ENCODE results near the gene TTC39B. TPM values are rescaled to one million over a fixed set of nuclear protein-coding genes. Genes with fewer than 3 reads are reported as not detected.

TTC39B gene
- total RNA-seq, 1 donor from 2014 or later = 6.2 TPM

GRCh38 chr9:15137089-15137488 is 169.9 kb downstream of the TTC39B start:
- DNase-seq (ENCODE audit: low read depth) = no peak

DNA sequence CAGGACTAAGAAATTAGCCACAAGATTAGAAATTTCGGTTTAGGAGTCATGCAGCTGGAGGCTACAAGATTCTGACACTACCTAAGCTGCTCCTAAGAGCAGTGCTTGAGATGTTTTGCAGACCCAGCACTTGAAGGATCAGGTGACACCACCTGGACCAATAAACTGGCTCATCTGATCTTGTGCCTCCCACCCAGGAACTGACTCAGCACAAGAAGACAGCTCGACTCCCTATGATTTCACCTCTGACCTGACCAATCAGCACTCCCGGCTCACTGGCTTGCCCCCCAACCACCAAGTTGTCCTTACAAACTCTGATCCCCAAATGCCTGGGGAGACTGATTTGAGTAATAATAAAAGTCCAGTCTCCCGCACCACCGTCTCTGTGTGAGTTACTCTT is 170.4 kb downstream of the TTC39B start:
- DNase-seq (ENCODE audit: low read depth) = no peak

DNA sequence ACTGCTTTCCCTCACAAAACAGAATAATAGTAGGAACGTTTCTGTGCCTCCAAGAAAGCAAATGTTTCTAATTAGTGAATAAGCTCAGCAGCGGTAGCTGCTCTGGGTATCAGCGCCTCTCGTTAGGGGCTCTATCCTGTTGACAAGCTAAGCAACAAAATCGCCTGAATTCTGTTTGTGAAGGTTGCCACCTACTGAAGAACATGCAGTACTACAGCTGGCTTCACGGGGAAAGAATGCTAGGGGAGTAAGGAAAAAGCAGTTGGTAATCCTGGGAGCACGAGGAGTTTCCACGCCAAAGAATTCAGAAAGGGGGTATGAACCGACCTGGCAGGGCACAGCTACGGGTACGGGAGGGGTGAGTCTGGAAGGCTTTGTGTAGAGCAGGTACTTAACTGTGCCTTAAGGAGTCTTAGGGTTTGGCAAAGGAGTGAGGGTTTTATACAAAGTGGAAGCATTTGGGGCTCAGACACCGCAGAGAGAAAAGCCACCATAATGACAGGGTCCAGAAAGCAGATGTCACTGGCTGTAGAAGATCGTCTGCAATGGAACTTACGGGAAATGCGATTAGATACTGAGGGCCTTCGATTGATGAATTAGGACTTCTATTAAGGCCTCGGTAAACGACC is 171.7 kb downstream of the TTC39B start:
- DNase-seq (ENCODE audit: low read depth) = peak; percentile 83

- DNase-seq (ENCODE audit: low read depth) = no peak
These were observed 173.5 kb downstream of the TTC39B start for GRCh38 chr9:15133488-15133887.

DNA sequence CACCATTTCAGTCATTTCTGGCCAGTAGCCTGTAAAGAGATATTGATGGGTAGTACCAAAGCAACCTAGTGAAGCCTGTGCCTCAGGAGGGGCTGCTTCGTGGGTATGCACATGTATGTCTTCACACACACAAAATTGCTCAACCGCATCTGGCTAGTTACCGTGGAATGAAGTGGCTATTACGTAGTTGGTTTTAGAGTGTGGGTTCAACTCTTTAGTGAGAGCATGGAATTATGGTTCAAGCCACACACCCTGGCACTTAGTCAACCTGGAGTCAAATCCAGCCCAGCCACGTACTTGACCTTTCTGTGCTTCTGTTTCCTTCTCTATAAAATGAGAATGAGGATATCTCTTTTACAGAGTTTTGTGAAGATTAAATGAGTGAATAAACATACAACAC is 174.9 kb downstream of the TTC39B start:
- no peak for DNase-seq (ENCODE audit: low read depth)

DNA sequence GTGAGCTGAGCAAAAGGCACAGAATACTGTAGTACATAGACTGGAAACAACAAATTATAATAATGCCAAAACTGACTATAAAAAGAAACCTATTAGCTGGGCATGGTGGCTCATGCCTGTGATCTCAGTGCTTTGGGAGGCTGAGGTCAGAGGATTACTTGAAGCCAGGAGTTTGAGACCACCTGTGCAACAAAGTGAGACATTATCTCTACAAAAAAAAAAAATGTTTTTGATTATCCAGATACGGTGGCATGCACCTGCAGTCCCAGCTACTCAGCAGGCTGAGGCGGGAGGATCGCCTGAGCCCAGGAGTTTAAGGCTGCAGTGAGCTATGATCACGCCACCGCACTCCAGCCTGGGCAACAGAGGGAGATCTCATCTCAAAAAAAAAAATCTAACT is 175.9 kb downstream of the TTC39B start:
- no peak for DNase-seq (ENCODE audit: low read depth)

DNA sequence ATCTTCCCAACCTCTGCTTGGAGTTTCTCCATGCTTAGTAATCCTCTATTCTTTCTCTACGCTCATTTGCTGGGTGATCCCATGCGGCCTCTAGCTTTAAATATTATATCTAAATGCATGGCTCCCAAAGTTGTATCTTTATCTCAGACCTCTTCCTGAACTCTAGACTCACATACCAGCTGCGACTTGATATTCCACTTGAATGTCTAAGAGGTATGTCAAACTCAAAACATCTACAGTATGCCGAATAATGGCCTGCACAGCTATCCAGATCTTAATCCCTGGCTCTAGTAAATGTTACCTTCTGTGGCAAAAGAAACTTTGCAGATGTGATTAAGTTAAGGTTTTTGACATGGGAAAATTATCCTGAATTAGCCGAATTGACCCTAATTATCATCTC is 179.2 kb downstream of the TTC39B start:
- DNase-seq (ENCODE audit: low read depth) = no peak

DNA sequence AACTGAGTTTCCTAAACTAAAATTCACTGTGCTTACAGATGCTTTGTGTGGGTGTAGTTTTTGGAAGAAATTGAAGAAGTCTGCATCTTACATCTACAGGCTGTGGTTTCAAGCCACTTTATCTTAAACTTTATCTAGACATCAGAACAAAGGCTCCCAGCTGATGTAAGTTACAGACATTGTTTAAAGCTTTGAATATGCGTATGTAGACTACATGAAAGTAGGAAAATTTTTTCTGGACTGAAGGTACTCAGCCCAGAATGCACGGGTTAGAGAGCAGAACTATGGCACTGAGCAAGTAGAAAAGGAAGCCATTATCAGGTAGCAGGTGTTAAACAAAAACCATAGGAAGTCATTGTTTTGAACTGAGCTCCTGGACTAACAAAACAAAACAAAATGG is 185.4 kb downstream of the TTC39B start:
- no peak for DNase-seq (ENCODE audit: low read depth)

DNA sequence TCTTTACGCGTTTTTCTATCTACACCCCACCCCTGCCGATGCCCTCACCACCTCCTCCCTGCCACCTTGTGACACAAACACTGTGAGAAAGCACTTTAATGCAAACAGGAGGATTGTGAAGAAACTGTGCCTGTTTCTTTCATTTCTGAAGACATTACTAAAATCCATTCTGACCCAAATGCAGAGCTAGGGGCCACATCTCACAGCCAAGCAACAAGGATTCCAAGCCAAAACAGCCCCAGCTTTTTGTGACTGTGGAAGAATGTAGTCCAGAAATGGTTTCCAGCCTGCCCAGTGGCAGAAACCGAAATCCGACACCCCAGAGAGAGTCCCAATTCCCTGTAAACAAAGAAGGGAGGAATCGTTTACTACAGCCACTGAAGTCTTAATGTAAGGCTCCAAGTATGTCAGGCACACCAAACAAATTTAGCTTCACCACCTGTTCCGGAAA is 190.9 kb downstream of the TTC39B start:
- DNase-seq (ENCODE audit: low read depth) = peak; percentile 68

DNA sequence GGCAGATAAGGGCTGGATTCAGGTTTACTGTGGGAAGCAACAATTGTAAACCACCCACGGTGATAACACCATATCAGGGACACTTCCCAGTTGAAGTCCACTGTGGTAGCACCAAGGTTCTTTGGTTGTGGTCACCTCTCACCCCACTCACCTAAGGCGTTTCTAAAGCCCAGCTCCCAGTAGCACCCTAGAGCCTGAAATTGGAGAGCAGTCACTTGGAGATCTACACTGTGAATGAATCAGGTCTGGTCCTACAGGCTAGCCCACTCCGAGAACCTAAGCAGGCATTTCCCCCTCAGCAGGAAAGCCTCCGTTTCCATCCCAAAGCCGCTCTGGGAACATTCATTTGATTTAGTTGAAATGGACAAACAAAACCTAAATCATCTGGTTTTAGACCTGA is 191.3 kb downstream of the TTC39B start:
- peak; percentile 20 for DNase-seq (ENCODE audit: low read depth)

GRCh38 chr9:15115041-15115440 is 192.0 kb downstream of the TTC39B start:
- peak; percentile 64 for DNase-seq (ENCODE audit: low read depth)

Other genes starting within 250 kb of the TTC39B start
- 32.4 and 35.5 TPM in 2 replicates for gene SNAPC3, start 115.7 kb upstream of the TTC39B start, total RNA-seq
- 12.8 and 15.9 TPM in 2 replicates for gene PSIP1, start 203.8 kb upstream of the TTC39B start, total RNA-seq
- 1.1 and 1.5 TPM in 2 replicates for gene CCDC171, start 245.8 kb upstream of the TTC39B start, total RNA-seq